A673 (cell line): ENCODE results near the gene LRRC36. TPM values are rescaled to one million over a fixed set of nuclear protein-coding genes. Genes with fewer than 3 reads are reported as not detected.

Experiments
- BruUV-seq: library from RNA; stranded (reverse); fragments of 400-500 nt; replicated peaks from 2 replicates; lab custom pipeline; 2021; lab: Mats Ljungman, UMichigan
- CTCF ChIA-PET: fragments of 300-600 bp; sonication (Branson Sonifier 250); formaldehyde crosslinking; loops from one replicate; lab custom pipeline; 2022; ENCODE audit warnings: antibody characterized with exemption; lab: Charles Lee
- POLR2A ChIA-PET: fragments of 300-600 bp; sonication (Branson Sonifier 250); formaldehyde crosslinking; loops from one replicate; lab custom pipeline; 2022; ENCODE audit warnings: antibody characterized with exemption; ENCODE audit not compliant: low non-redundant PET; lab: Charles Lee
- DNase-seq: peaks from one replicate; pipeline ENCODE4 v3.0.0-alpha.2; 2015; ENCODE audit warnings: low spot score
- H3K27ac ChIP-seq: fragments of 200-600 bp; sonication (generic); 2 replicates; pipeline ENCODE4 v1.5.1; 2016; ENCODE audit warnings: mixed run types, low read depth, mild to moderate bottlenecking, mixed read lengths, antibody characterized with exemption, low read length; ENCODE audit not compliant: poor library complexity, severe bottlenecking
- H3K27me3 ChIP-seq: fragments of 200-600 bp; sonication (generic); replicated peaks from 2 replicates; pipeline ENCODE4 v1.6.1; 2017; ENCODE audit warnings: mixed run types, low read depth, mild to moderate bottlenecking, mixed read lengths, antibody characterized with exemption, low read length; ENCODE audit not compliant: insufficient read depth, poor library complexity
- H3K36me3 ChIP-seq: fragments of 200-600 bp; sonication (generic); 2 replicates; pipeline ENCODE4 v1.6.1; 2016; ENCODE audit warnings: mixed run types, mild to moderate bottlenecking, mixed read lengths, antibody characterized with exemption, low read length; ENCODE audit not compliant: insufficient read depth, poor library complexity, severe bottlenecking
- H3K4me1 ChIP-seq: fragments of 200-600 bp; sonication (generic); 2 replicates; pipeline ENCODE4 v1.6.1; 2017; ENCODE audit warnings: mixed run types, mild to moderate bottlenecking, mixed read lengths, antibody characterized with exemption, low read length; ENCODE audit not compliant: insufficient read depth, poor library complexity, severe bottlenecking
- H3K4me3 ChIP-seq: fragments of 200-600 bp; sonication (generic); 2 replicates; pipeline ENCODE4 v1.5.1; 2016; ENCODE audit warnings: low read depth, mixed run types, mild to moderate bottlenecking, mixed read lengths, low read length; ENCODE audit not compliant: poor library complexity, severe bottlenecking
- H3K9me3 ChIP-seq: fragments of 200-600 bp; sonication (generic); 2 replicates; pipeline ENCODE4 v1.6.1; 2016; ENCODE audit warnings: mixed run types, low read depth, mild to moderate bottlenecking, mixed read lengths, antibody characterized with exemption, low read length; ENCODE audit not compliant: poor library complexity, severe bottlenecking
- EZH2 ChIP-seq: fragments of 200-600 bp; sonication (generic); IDR thresholded peaks from 2 replicates; pipeline ENCODE4 v1.6.1; 2017; ENCODE audit warnings: borderline replicate concordance, low read depth, mild to moderate bottlenecking, mixed read lengths, antibody characterized with exemption, low read length; ENCODE audit not compliant: poor library complexity, severe bottlenecking
- intact Hi-C: fragments of 100-400 bp; cut with micrococcal nuclease; formaldehyde crosslinking; loops from one replicate; pipeline ENCODE4 v1.10.0; 2022; ENCODE audit not compliant: unreplicated experiment
- total RNA-seq: library from RNA; stranded (reverse); gene quantifications from 2 replicates; pipeline ENCODE4 v1.2.3, GENCODE V29; 2021
- TF ChIP-seq, protein P1 (sequence below): fragments of 300-800, 200-600 bp; sonication (generic); conservative IDR thresholded peaks from 2 replicates; pipeline ENCODE4 v1.5.1; 2017; ENCODE audit warnings: low read depth, mild to moderate bottlenecking, antibody characterized with exemption, low read length, moderate library complexity, mixed read lengths

The LRRC36 gene
- total RNA-seq, 1 experiment from 2014 or later = not detected

- no peak for DNase-seq
- Histone ChIP-seq H3K9me3 (no peaks in the 10 kb centered on the region), H3K4me3 (no peak overlapping the region), H3K27me3 (no peaks in the 10 kb centered on the region), H3K36me3 (no peaks in the 10 kb centered on the region), H3K4me1 (no peaks in the 10 kb centered on the region), H3K27ac (no peak overlapping the region)
- no TSS peak for BruUV-seq
- intact Hi-C loops = no loop called here
- POLR2A ChIA-PET = no interaction called here
- TF ChIP-seq, protein P1, sequence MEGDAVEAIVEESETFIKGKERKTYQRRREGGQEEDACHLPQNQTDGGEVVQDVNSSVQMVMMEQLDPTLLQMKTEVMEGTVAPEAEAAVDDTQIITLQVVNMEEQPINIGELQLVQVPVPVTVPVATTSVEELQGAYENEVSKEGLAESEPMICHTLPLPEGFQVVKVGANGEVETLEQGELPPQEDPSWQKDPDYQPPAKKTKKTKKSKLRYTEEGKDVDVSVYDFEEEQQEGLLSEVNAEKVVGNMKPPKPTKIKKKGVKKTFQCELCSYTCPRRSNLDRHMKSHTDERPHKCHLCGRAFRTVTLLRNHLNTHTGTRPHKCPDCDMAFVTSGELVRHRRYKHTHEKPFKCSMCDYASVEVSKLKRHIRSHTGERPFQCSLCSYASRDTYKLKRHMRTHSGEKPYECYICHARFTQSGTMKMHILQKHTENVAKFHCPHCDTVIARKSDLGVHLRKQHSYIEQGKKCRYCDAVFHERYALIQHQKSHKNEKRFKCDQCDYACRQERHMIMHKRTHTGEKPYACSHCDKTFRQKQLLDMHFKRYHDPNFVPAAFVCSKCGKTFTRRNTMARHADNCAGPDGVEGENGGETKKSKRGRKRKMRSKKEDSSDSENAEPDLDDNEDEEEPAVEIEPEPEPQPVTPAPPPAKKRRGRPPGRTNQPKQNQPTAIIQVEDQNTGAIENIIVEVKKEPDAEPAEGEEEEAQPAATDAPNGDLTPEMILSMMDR = no peak
- TF ChIP-seq EZH2 = no peak
- CTCF ChIA-PET = no interaction called here
Measured at GRCh38 chr16:67304020-67304419, 22.6 kb upstream of the LRRC36 start.

GRCh38 chr16:67305216-67306071 is 21.2 kb upstream of the LRRC36 start:
- intact Hi-C loops = no loop called here
- no peaks in the 10 kb centered on the region for H3K27me3 ChIP-seq
- H3K36me3 ChIP-seq = no peaks in the 10 kb centered on the region
- TF ChIP-seq EZH2 = no peak
- TF ChIP-seq, protein P1 = no peak
- ChIA-PET CTCF (interaction anchor here (0.6 to 0.7 kb wide), 2 partner anchors 21 to 61 kb away, joined by 4 to 8 read pairs; partner anchors contain the start of gene LRRC36), POLR2A (no interaction called here)
- H3K4me1 ChIP-seq = no peaks in the 10 kb centered on the region
- no peaks in the 10 kb centered on the region for H3K9me3 ChIP-seq
- no peak for DNase-seq
- H3K4me3 ChIP-seq = no peak overlapping the region
- no TSS peak for BruUV-seq
- no peak overlapping the region for H3K27ac ChIP-seq

GRCh38 chr16:67310561-67310960 is 16.1 kb upstream of the LRRC36 start:
- no peak for DNase-seq
- POLR2A ChIA-PET = no interaction called here
- Histone ChIP-seq H3K4me3 (no peak overlapping the region), H3K36me3 (no peaks in the 10 kb centered on the region), H3K9me3 (no peaks in the 10 kb centered on the region), H3K27ac (no peak overlapping the region), H3K4me1 (no peaks in the 10 kb centered on the region), H3K27me3 (no peaks in the 10 kb centered on the region)
- BruUV-seq = no TSS peak
- intact Hi-C loops = no loop called here
- TF ChIP-seq, protein P1 = no peak
- TF ChIP-seq EZH2 = no peak
- CTCF ChIA-PET = no interaction called here
